GM12874 (cell line): ENCODE measurements around the gene SLC48A1.

ENCODE experiments used
- TF ChIP-seq, protein P1 (sequence below): IDR thresholded peaks from 2 replicates; pipeline ENCODE4 v1.5.1; 2011; ENCODE audit warnings: low read depth, mild to moderate bottlenecking, control low read depth, low read length, moderate library complexity; ENCODE audit not compliant: insufficient read depth

The SLC48A1 gene

DNA sequence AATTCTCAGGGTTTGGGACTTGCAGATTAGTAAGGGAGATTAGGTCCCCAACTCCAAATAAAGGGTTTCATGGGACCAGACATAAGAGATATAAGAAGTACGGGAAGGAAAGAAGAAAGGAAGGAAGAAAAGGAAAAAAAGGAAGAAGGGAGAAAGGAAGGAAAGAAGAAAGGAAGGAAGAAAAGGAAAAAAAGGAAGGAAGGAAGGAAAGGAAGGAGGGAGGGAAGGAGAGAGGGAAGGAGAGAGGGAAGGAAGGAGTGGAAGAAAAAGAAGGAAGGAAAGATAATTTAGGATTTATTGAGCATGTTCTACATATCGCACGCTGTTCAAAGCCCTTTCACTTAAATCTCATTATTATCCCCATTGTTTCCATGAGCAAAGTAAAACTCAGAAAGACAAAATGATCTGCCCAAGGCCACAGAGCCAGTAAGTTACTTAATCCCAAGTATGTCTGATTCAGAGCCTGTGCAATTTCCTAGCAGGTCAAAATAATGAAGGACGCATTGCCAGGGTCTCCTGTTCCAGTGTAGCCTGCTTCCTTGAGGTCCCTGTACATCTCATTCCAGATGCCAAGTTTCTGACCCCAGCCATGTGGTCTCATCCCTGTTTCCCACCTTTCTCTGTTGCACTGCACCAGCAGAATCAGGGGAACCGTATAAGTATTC lies 50.5 kb downstream of the SLC48A1 start:
- TF ChIP-seq, protein P1, sequence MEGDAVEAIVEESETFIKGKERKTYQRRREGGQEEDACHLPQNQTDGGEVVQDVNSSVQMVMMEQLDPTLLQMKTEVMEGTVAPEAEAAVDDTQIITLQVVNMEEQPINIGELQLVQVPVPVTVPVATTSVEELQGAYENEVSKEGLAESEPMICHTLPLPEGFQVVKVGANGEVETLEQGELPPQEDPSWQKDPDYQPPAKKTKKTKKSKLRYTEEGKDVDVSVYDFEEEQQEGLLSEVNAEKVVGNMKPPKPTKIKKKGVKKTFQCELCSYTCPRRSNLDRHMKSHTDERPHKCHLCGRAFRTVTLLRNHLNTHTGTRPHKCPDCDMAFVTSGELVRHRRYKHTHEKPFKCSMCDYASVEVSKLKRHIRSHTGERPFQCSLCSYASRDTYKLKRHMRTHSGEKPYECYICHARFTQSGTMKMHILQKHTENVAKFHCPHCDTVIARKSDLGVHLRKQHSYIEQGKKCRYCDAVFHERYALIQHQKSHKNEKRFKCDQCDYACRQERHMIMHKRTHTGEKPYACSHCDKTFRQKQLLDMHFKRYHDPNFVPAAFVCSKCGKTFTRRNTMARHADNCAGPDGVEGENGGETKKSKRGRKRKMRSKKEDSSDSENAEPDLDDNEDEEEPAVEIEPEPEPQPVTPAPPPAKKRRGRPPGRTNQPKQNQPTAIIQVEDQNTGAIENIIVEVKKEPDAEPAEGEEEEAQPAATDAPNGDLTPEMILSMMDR = no peak

DNA sequence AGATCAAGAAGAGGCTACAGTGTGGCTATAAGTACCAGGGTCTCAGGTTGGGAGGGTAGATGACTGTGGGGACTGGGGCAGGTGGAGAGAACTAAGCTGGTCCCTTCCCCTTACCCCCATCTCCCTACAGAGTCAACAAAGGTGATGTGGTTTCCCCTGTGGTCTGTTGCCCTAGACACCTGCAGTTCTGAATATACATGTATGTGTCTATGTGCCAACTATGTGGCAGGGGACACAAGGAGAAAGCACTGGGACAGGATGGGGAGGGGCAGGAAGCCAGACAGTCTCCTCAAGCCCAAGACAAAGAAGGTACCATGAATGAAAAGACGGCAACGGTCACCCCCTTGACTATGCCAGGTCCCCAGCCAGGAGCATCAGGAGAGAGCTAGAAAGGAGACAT lies 51.2 kb downstream of the SLC48A1 start:
- TF ChIP-seq, protein P1 = no peak

DNA sequence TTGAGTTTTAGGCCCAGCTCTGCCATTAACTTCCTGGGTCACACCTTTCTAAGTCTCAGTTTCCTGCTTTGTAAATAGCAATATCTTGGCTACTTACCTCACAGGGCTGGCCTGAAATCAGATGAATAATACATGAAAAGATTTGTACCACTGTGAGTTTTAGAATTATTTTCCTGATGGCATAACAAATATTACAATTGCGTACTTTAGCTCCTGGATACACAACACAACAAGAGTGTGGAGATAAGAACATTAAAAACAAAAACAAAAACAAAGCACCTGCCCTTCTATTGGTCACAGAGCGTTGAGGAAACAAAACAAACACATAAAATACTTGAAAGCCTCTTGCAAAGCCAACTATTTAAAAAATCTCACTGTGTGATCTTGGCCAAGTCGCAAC lies 51.6 kb downstream of the SLC48A1 start:
- TF ChIP-seq, protein P1 = no peak

DNA sequence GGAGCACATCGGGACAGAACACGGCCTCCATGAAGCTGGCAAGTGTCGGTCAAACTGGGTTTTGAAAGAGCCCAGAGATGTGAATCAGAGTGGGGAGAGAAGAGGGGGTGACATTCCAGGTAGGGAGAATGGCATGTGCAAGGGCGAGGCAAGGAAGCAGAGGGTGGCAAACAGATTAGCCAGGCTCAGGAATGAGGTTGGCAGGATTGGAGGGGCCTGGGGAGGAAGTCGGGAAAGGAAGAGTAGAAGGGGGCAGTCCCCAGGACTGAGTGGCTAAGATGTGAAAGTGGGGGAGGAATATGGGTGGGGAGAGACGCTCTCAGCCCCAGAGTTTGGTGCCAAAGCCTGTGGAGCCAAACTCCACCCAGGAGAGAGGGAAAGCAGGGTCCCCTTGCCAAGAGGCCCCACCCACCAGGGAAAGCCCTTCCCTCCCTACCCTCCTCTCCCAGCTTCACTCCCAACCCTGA lies 52.2 kb downstream of the SLC48A1 start:
- TF ChIP-seq, protein P1 = no peak

DNA sequence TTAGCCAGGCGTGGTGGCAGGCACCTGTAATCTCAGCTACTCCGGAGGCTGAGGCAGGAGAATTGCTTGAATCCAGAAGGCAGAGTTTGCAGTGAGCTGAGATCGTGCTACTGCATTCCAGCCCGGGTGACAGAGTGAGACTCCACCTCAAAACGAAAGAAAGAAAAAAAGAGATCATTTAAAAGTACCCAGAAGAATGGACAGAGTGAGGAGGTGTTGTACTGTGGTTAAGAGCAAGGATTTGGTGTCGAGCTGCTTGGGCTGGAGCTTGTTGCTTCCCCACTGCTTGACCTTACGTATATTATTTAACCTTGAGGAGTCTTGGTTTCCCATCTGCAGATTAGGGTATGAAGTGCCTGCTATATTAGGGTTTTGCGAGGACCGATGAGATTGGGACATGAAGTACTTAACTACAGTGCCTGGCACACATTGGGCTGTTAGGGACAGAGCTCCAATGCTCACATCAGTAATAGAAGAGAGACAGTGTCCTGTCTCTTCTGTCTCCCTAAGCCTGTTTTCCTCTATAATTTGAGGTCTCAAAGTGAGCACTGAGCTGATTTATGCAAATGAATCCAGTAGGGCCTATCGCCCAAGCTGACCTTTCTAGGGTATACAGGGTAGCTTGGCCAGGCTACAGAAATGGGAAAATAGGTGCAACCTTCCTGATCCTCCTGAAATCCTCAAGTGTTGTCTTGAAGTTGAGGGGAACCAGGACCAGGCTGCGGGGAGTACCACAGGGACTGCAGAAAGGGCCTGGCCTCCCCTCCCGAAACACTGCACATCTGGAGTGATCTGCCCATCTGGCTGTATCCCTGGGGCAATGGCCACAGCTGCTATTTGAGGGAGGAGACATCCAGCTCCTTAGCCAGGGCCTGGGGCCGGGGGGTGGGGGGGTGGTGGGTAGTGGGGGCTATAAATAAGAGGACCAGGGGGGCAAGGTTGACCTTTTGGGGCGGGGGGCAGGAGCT lies 55.3 kb downstream of the SLC48A1 start:
- TF ChIP-seq, protein P1 = no peak

DNA sequence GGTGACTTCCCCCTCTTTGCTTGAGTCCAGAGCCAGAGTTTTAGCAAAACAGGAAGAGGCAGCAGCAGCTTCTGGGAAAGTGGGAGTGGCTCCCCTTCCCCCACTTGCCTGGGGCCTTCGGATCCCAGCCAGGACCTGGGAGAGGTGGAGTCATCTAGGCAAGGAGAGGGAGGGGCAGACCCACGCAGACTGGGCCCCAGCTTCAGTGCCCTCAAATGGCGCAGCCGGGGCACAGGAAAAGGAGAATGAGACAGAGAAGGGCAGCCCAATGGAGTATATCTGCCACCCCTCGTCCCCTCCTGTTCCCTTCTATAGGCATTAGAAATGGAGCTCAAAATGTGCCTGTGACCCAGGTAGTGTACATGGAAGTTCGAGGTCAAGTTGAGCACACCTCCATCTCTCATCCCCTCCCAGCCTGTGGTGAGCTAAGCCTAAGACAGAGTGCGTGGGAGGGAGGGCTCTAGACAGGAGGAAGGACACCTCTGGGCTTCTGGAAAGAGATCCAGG lies 56.0 kb downstream of the SLC48A1 start:
- TF ChIP-seq, protein P1 = no peak

DNA sequence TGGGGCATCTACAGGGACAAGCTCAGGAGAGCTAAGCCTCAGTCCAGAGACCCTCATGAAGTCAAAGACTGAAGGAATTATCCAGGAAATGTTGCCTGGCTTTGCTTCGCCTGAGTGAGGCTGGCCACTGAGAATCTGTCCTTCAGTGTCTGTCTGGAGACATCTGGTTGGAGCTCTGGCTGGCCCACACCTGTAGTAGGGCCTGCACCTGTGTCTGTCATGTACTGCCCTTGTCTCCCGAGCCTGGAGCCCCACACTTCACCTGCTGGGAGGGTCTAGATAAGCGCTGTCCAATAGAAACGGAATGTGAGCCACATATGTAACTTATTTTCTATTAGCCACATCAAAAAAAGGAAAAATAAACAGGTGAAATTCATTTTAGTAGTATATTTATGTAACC lies 56.5 kb downstream of the SLC48A1 start:
- TF ChIP-seq, protein P1 = no peak
